ENCODE data around the gene MLH1. TPM values are rescaled to one million over a fixed set of nuclear protein-coding genes. Genes with fewer than 3 reads are reported as not detected.

The MLH1 gene
- total and polyA plus RNA-seq, 9 donors, result 14.1 to 44.3 (median 21.4) TPM

- peaks cover 9% of the 10 kb centered on the region for H3K4me1 ChIP-seq (ENCODE audit: insufficient read depth)
- intact Hi-C loops (cut with DNase I), result loop anchor here in 1 of 4 donors (10.0 kb wide), 1 partner anchor 185 kb away; no protein-coding TSS in a partner anchor
- no peaks in the 10 kb centered on the region for H3K36me3 ChIP-seq
- no peaks in the 10 kb centered on the region for H3K9me3 ChIP-seq
- DNase-seq, result no peak
- H3K27ac ChIP-seq, result no peak overlapping the region
- H3K4me3 ChIP-seq, result no peak overlapping the region
- H3K27me3 ChIP-seq, result no peaks in the 10 kb centered on the region
- TF ChIP-seq POLR2A (IDR thresholded peaks at IDR 0.05), result no peak
- TF ChIP-seq EP300 (IDR thresholded peaks at IDR 0.05), result no peak
- TF ChIP-seq CTCF (IDR thresholded peaks at IDR 0.05), result no peak
Measured at GRCh38 chr3:37029516-37030163, 36.3 kb downstream of the MLH1 start.

GRCh38 chr3:37030588-37030987 is 37.3 kb downstream of the MLH1 start:
- H3K9me3 ChIP-seq, result no peaks in the 10 kb centered on the region
- H3K36me3 ChIP-seq, result no peaks in the 10 kb centered on the region
- intact Hi-C loops (cut with DNase I), result no loop called here
- H3K4me1 ChIP-seq (ENCODE audit: insufficient read depth), result peaks cover 9% of the 10 kb centered on the region
- no peaks in the 10 kb centered on the region for H3K27me3 ChIP-seq
- DNase-seq, result no peak
- H3K27ac ChIP-seq, result no peak overlapping the region
- 40 to 50% (median 45%) methylated on average over 3 of the region's 3 CpGs for WGBS, 3 donors
- H3K4me3 ChIP-seq, result no peak overlapping the region
- TF ChIP-seq EP300 (IDR thresholded peaks at IDR 0.05) (no peak), CTCF (IDR thresholded peaks at IDR 0.05) (no peak), POLR2A (IDR thresholded peaks at IDR 0.05) (no peak)

GRCh38 chr3:37031096-37031682 is 37.9 kb downstream of the MLH1 start:
- 32 to 46% (median 34%) methylated on average over 7 of the region's 7 CpGs for WGBS, 3 donors
- H3K27ac ChIP-seq, result no peak overlapping the region
- H3K4me1 ChIP-seq (ENCODE audit: insufficient read depth), result peaks cover 9% of the 10 kb centered on the region
- H3K36me3 ChIP-seq, result no peaks in the 10 kb centered on the region
- H3K9me3 ChIP-seq, result no peaks in the 10 kb centered on the region
- H3K4me3 ChIP-seq, result no peak overlapping the region
- intact Hi-C loops (cut with DNase I), result no loop called here
- peak in 1 of 5 donors; percentile 34 for DNase-seq
- no peaks in the 10 kb centered on the region for H3K27me3 ChIP-seq
- TF ChIP-seq POLR2A (IDR thresholded peaks at IDR 0.05) (no peak), CTCF (IDR thresholded peaks at IDR 0.05) (no peak), EP300 (IDR thresholded peaks at IDR 0.05) (no peak)

GRCh38 chr3:37032961-37033360 is 39.6 kb downstream of the MLH1 start:
- Histone ChIP-seq H3K4me3 (no peak overlapping the region), H3K4me1 (ENCODE audit: insufficient read depth) (peaks cover 9% of the 10 kb centered on the region)

More at GRCh38 chr3:37032961-37033360, 39.6 kb downstream of the MLH1 start:
- intact Hi-C loops (cut with DNase I), result no loop called here
- 14 to 32% (median 31%) methylated on average over 10 of the region's 10 CpGs for WGBS, 3 donors
- Histone ChIP-seq H3K27ac (peak overlapping the region in 1 of 2 donors; percentile 26), H3K36me3 (no peaks in the 10 kb centered on the region), H3K9me3 (no peaks in the 10 kb centered on the region), H3K27me3 (no peaks in the 10 kb centered on the region)
- peak; percentile 33 to 70 (median 46) for DNase-seq
- TF ChIP-seq EP300 (IDR thresholded peaks at IDR 0.05) (no peak), POLR2A (IDR thresholded peaks at IDR 0.05) (no peak), CTCF (IDR thresholded peaks at IDR 0.05) (no peak)

Measured in ovary (tissue), 9 donors.